ENCODE results near the gene KCNN3.

GRCh38 chr1:154710106-154710505 lies 160.0 kb downstream of the KCNN3 start:
- TF ChIP-seq POLR2A (IDR thresholded peaks at IDR 0.05; ENCODE audit: low read depth, low read length) = no peak
- TF ChIP-seq POLR2AphosphoS5 (IDR thresholded peaks at IDR 0.05; ENCODE audit: low read depth, low read length) = no peak
- no peak for TF ChIP-seq PAX5 (IDR thresholded peaks at IDR 0.05; ENCODE audit: insufficient read depth, low read length, severe bottlenecking)
- no peak for TF ChIP-seq TAF1 (IDR thresholded peaks at IDR 0.05; ENCODE audit: low read depth, low read length)

Measured in GM12891 (cell line).